Fibroblast of villous mesenchyme (primary cell): ENCODE data around the gene RUNX2. TPM values are rescaled to one million over a fixed set of nuclear protein-coding genes. Genes with fewer than 3 reads are reported as not detected.

Experiments used
- DNase-seq: peaks from one replicate; pipeline ENCODE4 v3.0.0-alpha.2; 2010; ENCODE audit warnings: low read depth
- H3K4me3 ChIP-seq: 2 replicates; pipeline ENCODE4 v1.5.1; 2011; ENCODE audit warnings: low read depth, mild to moderate bottlenecking, low read length
- CTCF ChIP-seq: IDR thresholded peaks from 2 replicates; pipeline ENCODE4 v1.5.1; 2012; ENCODE audit warnings: low read depth, mild to moderate bottlenecking, low read length; ENCODE audit not compliant: insufficient read depth
- total RNA-seq: library from RNA; depleted of rRNA; stranded (reverse); fragments of >200 nt; gene quantifications from 2 replicates; pipeline ENCODE4 v1.2.3, GENCODE V29; 2012

RUNX2 gene
- total RNA-seq, 1 donor, result 8.6 TPM

- no peak for TF ChIP-seq CTCF
- no peak for DNase-seq
- no peak overlapping the region for H3K4me3 ChIP-seq
Observed at GRCh38 chr6:45512717-45513116, 184.6 kb downstream of the RUNX2 start.

GRCh38 chr6:45513213-45513618 is 185.1 kb downstream of the RUNX2 start:
- DNase-seq, result no peak
- no peak for TF ChIP-seq CTCF
- H3K4me3 ChIP-seq, result no peak overlapping the region

- no peak for DNase-seq
Observed at GRCh38 chr6:45513843-45514242, 185.7 kb downstream of the RUNX2 start.

GRCh38 chr6:45514454-45515230 is 186.5 kb downstream of the RUNX2 start:
- DNase-seq, result peak; percentile 52

More at GRCh38 chr6:45513843-45514242, 185.7 kb downstream of the RUNX2 start:
- H3K4me3 ChIP-seq, result no peak overlapping the region
- TF ChIP-seq CTCF, result no peak

GRCh38 chr6:45518013-45518720 is 190.0 kb downstream of the RUNX2 start:
- TF ChIP-seq CTCF, result no peak
- H3K4me3 ChIP-seq, result no peak overlapping the region
- peak; percentile 60 for DNase-seq

More at GRCh38 chr6:45514454-45515230, 186.5 kb downstream of the RUNX2 start:
- no peak overlapping the region for H3K4me3 ChIP-seq
- no peak for TF ChIP-seq CTCF

- DNase-seq, result no peak
- no peak for TF ChIP-seq CTCF
- no peak overlapping the region for H3K4me3 ChIP-seq
Observed at GRCh38 chr6:45521226-45521625, 193.1 kb downstream of the RUNX2 start.
